Tibial nerve (tissue), 4 donors: ENCODE results near the gene CUL3. TPM values are rescaled to one million over a fixed set of nuclear protein-coding genes. Genes with fewer than 3 reads are reported as not detected.
"Not testable (repeated sequence)": the region's sequence is repeated elsewhere in the genome, so short reads cannot be mapped to it uniquely, and the experiment has no call there.

ENCODE experiments used
- DNase-seq, 2 donors: peaks; one replicate each; pipeline ENCODE4 v3.0.0-alpha.2; 2019; ENCODE audit warnings: low spot score in 2 of 2
- H3K27ac ChIP-seq, 4 donors: fragments of 200-600 bp; sonication (generic) in 3 of 4; one replicate each; pipeline ENCODE4 v1.5.1; 2017 to 2019; ENCODE audit warnings: mild to moderate bottlenecking in 1 of 4
- H3K27me3 ChIP-seq, 2 donors: fragments of 200-600 bp; sonication (generic) in 1 of 2; one replicate each; pipeline versions ENCODE4 v1.5.1 to v1.6.0; 2017 to 2019
- H3K36me3 ChIP-seq, 3 donors: fragments of 200-600 bp; sonication (generic); one replicate each; pipeline ENCODE4 v1.5.1; 2018 to 2019
- H3K4me1 ChIP-seq, 4 donors: fragments of 200-600 bp; sonication (generic) in 3 of 4; one replicate each; pipeline ENCODE4 v1.5.1; 2017 to 2019
- H3K4me3 ChIP-seq, 4 donors: fragments of 200-600 bp; sonication (generic) in 3 of 4; one replicate each; pipeline ENCODE4 v1.5.1; 2017 to 2019; ENCODE audit warnings: mild to moderate bottlenecking in 1 of 4, moderate library complexity in 1 of 4
- H3K9me3 ChIP-seq, 4 donors: fragments of 200-600 bp; sonication (generic) in 3 of 4; one replicate each; pipeline ENCODE4 v1.5.1; 2017 to 2019
- CTCF ChIP-seq, 5 experiments: fragments of 200-600 bp in 3 of 5; fragments of 450-650 bp in 2 of 5; sonication (generic) in 3 of 5; IDR thresholded peaks; one replicate each; pipeline ENCODE4 v1.5.1; 2016 to 2019; ENCODE audit warnings: antibody characterized with exemption in 5 of 5, mild to moderate bottlenecking in 3 of 5, moderate library complexity in 2 of 5
- EP300 ChIP-seq, 2 donors: sonication (generic); formaldehyde crosslinking; IDR thresholded peaks; one replicate each; pipeline ENCODE4 v1.6.1; 2017; ENCODE audit warnings: antibody characterized with exemption in 2 of 2, mild to moderate bottlenecking in 1 of 2
- POLR2A ChIP-seq, 2 donors: fragments of 450-650 bp; IDR thresholded peaks; one replicate each; pipeline ENCODE4 v1.6.1; 2017; ENCODE audit warnings: antibody characterized with exemption in 2 of 2, mild to moderate bottlenecking in 2 of 2, moderate library complexity in 2 of 2
- WGBS, 2 donors: methylation state at CpG; one replicate each; pipeline ENCODE4 v1.1.5; 2018; 5-methylcytosine and 5-hydroxymethylcytosine counted together
- total RNA-seq, 4 donors: library from RNA; depleted of rRNA; stranded (reverse); fragments of >200 nt; gene quantifications; one replicate each; pipeline ENCODE4 v1.1.0, GENCODE V29; 2016

Gene CUL3
- total RNA-seq, 4 donors from 2014 or later, result 63.0 to 72.2 (median 67.3) TPM

GRCh38 chr2:224507789-224508188 lies 77.4 kb downstream of the CUL3 start:
- H3K27ac ChIP-seq, result no peak overlapping the region
- no peaks in the 10 kb centered on the region for H3K9me3 ChIP-seq
- peaks cover 0 to 6% (median 0%) of the 10 kb centered on the region in 4 donors for H3K4me1 ChIP-seq
- no peak overlapping the region for H3K4me3 ChIP-seq
- peaks cover 0 to 52% (median 0%) of the 10 kb centered on the region in 3 donors for H3K36me3 ChIP-seq
- H3K27me3 ChIP-seq, result no peaks in the 10 kb centered on the region
- DNase-seq, result no peak
- TF ChIP-seq CTCF (IDR thresholded peaks at IDR 0.05) (no peak), EP300 (IDR thresholded peaks at IDR 0.05) (no peak), POLR2A (IDR thresholded peaks at IDR 0.05) (no peak)
- WGBS, 2 donors, result 86 to 95% methylated on average over 1 of the region's 1 CpG

GRCh38 chr2:224506494-224506893 lies 78.7 kb downstream of the CUL3 start:
- no peak for DNase-seq
- no peak overlapping the region for H3K4me3 ChIP-seq
- no peaks in the 10 kb centered on the region for H3K9me3 ChIP-seq
- WGBS, 2 donors, result 98 to 100% methylated on average over 1 of the region's 1 CpG
- H3K27me3 ChIP-seq, result no peaks in the 10 kb centered on the region
- H3K4me1 ChIP-seq, result peaks cover 0 to 2% (median 0%) of the 10 kb centered on the region in 4 donors
- TF ChIP-seq CTCF (IDR thresholded peaks at IDR 0.05) (no peak), POLR2A (IDR thresholded peaks at IDR 0.05) (no peak), EP300 (IDR thresholded peaks at IDR 0.05) (no peak)
- peaks cover 0 to 51% (median 0%) of the 10 kb centered on the region in 3 donors for H3K36me3 ChIP-seq
- H3K27ac ChIP-seq, result no peak overlapping the region

DNA sequence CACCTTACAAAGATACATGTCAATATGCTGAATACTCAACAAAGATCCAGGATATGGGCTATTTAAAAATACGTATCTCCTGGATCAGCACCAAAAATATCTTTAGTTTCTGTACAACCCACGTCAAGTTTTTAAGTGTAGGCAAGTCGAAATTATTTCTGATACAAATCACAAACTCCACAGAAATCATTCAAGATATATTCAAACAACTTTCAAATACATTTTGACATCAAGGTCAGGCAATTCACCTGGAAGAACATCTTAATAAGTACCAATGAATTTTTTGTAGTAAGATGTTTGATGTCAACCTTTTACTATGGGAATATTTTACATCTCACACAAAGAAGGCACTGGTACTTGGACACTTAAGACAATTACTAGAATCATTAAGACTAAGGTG lies 86.2 kb downstream of the CUL3 start:
- Histone ChIP-seq H3K27ac (no peak overlapping the region), H3K4me1 (no peaks in the 10 kb centered on the region), H3K27me3 (no peaks in the 10 kb centered on the region), H3K4me3 (no peak overlapping the region), H3K9me3 (no peaks in the 10 kb centered on the region), H3K36me3 (peaks cover 0 to 79% (median 0%) of the 10 kb centered on the region in 3 donors)
- no peak for DNase-seq
- no peak for TF ChIP-seq EP300 (IDR thresholded peaks at IDR 0.05)
- TF ChIP-seq POLR2A (IDR thresholded peaks at IDR 0.05), result no peak
- no peak for TF ChIP-seq CTCF (IDR thresholded peaks at IDR 0.05)
- 80 to 92% methylated on average over 3 of the region's 3 CpGs for WGBS, 2 donors

- TF ChIP-seq EP300 (IDR thresholded peaks at IDR 0.05) (no peak), CTCF (IDR thresholded peaks at IDR 0.05) (no peak), POLR2A (IDR thresholded peaks at IDR 0.05) (no peak)
- H3K9me3 ChIP-seq, result peaks cover 0 to 9% (median 4%) of the 10 kb centered on the region in 4 donors
Observed at GRCh38 chr2:224492531-224492930, 92.6 kb downstream of the CUL3 start.

GRCh38 chr2:224487940-224488339 lies 97.2 kb downstream of the CUL3 start:
- 94 to 97% methylated on average over 4 of the region's 4 CpGs for WGBS, 2 donors
- not testable (repeated sequence) for H3K4me3 ChIP-seq, H3K9me3 ChIP-seq, H3K27ac ChIP-seq, H3K4me1 ChIP-seq, H3K27me3 ChIP-seq, DNase-seq
- H3K36me3 ChIP-seq, result peaks cover 0 to 58% (median 0%) of the 10 kb centered on the region in 3 donors

More at GRCh38 chr2:224492531-224492930, 92.6 kb downstream of the CUL3 start:
- Histone ChIP-seq H3K4me1 (no peaks in the 10 kb centered on the region), H3K27ac (no peak overlapping the region), H3K36me3 (peaks cover 0 to 60% (median 0%) of the 10 kb centered on the region in 3 donors), H3K4me3 (no peak overlapping the region), H3K27me3 (no peaks in the 10 kb centered on the region)
- DNase-seq, result no peak
- WGBS, 2 donors, result 98 to 100% methylated on average over 2 of the region's 2 CpGs

GRCh38 chr2:224485081-224486014 lies 99.8 kb downstream of the CUL3 start:
- not testable (repeated sequence) for H3K4me1 ChIP-seq, H3K4me3 ChIP-seq, H3K27me3 ChIP-seq, H3K9me3 ChIP-seq, H3K27ac ChIP-seq, DNase-seq
- 65 to 70% methylated on average over 15 to 18 of the region's 18 CpGs for WGBS, 2 donors
- peaks cover 0 to 43% (median 0%) of the 10 kb centered on the region in 3 donors for H3K36me3 ChIP-seq
